ENCODE data around the gene RING1. TPM values are rescaled to one million over a fixed set of nuclear protein-coding genes. Genes with fewer than 3 reads are reported as not detected.

The RING1 gene
- 18.0 to 27.4 TPM (median 24.9 TPM) in 5 replicates for total RNA-seq (2022; extraction: Qiagen RNA extraction; ENCODE audit: low read depth)

GRCh38 chr6:33208091-33208967 lies at the start of gene RING1:
Gene RING1 (plus strand): TSS chr6:33208500. CDS start chr6:33208823, 323 bp downstream.

GRCh38 chr6:33192105-33192646 lies 16.1 kb upstream of the RING1 start, which contains the start of gene COL11A2:
Gene COL11A2 (minus strand): TSS chr6:33192467. CDS start chr6:33192240, 227 bp downstream.

GRCh38 chr6:33200219-33201146 lies 7.8 kb upstream of the RING1 start, which contains the start of the genes RXRB and SLC39A7:
Gene RXRB (minus strand): TSS chr6:33200665. CDS start chr6:33200476, 189 bp downstream.
Gene SLC39A7 (plus strand): TSS chr6:33200867. CDS start chr6:33201246, 379 bp downstream.

GRCh38 chr6:33204415-33205190 lies 3.7 kb upstream of the RING1 start, which contains the start of gene HSD17B8:
Gene HSD17B8 (plus strand): TSS chr6:33204655. CDS start chr6:33204669, 14 bp downstream.

Other genes with a start within 250 kb of the RING1 start
- 135 to 175 TPM (median 143 TPM) in 5 replicates for gene BRD2, start 239.9 kb upstream of the RING1 start, total RNA-seq (2022; extraction: Qiagen RNA extraction; ENCODE audit: low read depth)
- gene HLA-DOA, start 198.9 kb upstream of the RING1 start, total RNA-seq (2022; extraction: Qiagen RNA extraction; ENCODE audit: low read depth) = not detected in 5 replicates
- gene HLA-DPA1, start 134.9 kb upstream of the RING1 start, total RNA-seq (2022; extraction: Qiagen RNA extraction; ENCODE audit: low read depth) = not detected in 5 replicates
- gene HLA-DPB1, start 132.5 kb upstream of the RING1 start, total RNA-seq (2022; extraction: Qiagen RNA extraction; ENCODE audit: low read depth) = not detected in 5 replicates
- gene COL11A2, start 16.0 kb upstream of the RING1 start, total RNA-seq (2022; extraction: Qiagen RNA extraction; ENCODE audit: low read depth) = 0.76 to 1.2 TPM (median 0.82 TPM) in 5 replicates
- 17.7 to 24.3 TPM (median 22.1 TPM) in 5 replicates for gene RXRB, start 7.8 kb upstream of the RING1 start, total RNA-seq (2022; extraction: Qiagen RNA extraction; ENCODE audit: low read depth)
- gene SLC39A7, start 7.6 kb upstream of the RING1 start, total RNA-seq (2022; extraction: Qiagen RNA extraction; ENCODE audit: low read depth) = 115 to 124 TPM (median 121 TPM) in 5 replicates
- 13.2 to 15.8 TPM (median 14.3 TPM) in 5 replicates for gene HSD17B8, start 3.8 kb upstream of the RING1 start, total RNA-seq (2022; extraction: Qiagen RNA extraction; ENCODE audit: low read depth)
- 14.6 to 18.9 TPM (median 17.0 TPM) in 5 replicates for gene VPS52, start 63.4 kb downstream of the RING1 start, total RNA-seq (2022; extraction: Qiagen RNA extraction; ENCODE audit: low read depth)
- gene RPS18, start 63.6 kb downstream of the RING1 start, total RNA-seq (2022; extraction: Qiagen RNA extraction; ENCODE audit: low read depth) = 2,487 to 2,796 TPM (median 2,684 TPM) in 5 replicates
- gene B3GALT4, start 68.6 kb downstream of the RING1 start, total RNA-seq (2022; extraction: Qiagen RNA extraction; ENCODE audit: low read depth) = 0.38 to 0.72 TPM (median 0.55 TPM) in 5 replicates
- gene WDR46, start 80.7 kb downstream of the RING1 start, total RNA-seq (2022; extraction: Qiagen RNA extraction; ENCODE audit: low read depth) = 54.6 to 65.6 TPM (median 56.1 TPM) in 5 replicates
- gene PFDN6, start 81.1 kb downstream of the RING1 start, total RNA-seq (2022; extraction: Qiagen RNA extraction; ENCODE audit: low read depth) = 103 to 126 TPM (median 110 TPM) in 5 replicates
- 12.4 to 15.7 TPM (median 13.9 TPM) in 5 replicates for gene RGL2, start 90.4 kb downstream of the RING1 start, total RNA-seq (2022; extraction: Qiagen RNA extraction; ENCODE audit: low read depth)
- 36.9 to 47.0 TPM (median 40.6 TPM) in 5 replicates for gene TAPBP, start 105.6 kb downstream of the RING1 start, total RNA-seq (2022; extraction: Qiagen RNA extraction; ENCODE audit: low read depth)
- 2.5 to 4.2 TPM (median 3.8 TPM) in 5 replicates for gene ZBTB22, start 109.2 kb downstream of the RING1 start, total RNA-seq (2022; extraction: Qiagen RNA extraction; ENCODE audit: low read depth)
- gene DAXX, start 114.5 kb downstream of the RING1 start, total RNA-seq (2022; extraction: Qiagen RNA extraction; ENCODE audit: low read depth) = 36.0 to 45.0 TPM (median 38.2 TPM) in 5 replicates
- 40.9 to 46.6 TPM (median 43.1 TPM) in 5 replicates for gene KIFC1, start 183.3 kb downstream of the RING1 start, total RNA-seq (2022; extraction: Qiagen RNA extraction; ENCODE audit: low read depth)
- gene PHF1, start 202.5 kb downstream of the RING1 start, total RNA-seq (2022; extraction: Qiagen RNA extraction; ENCODE audit: low read depth) = 14.1 to 20.9 TPM (median 18.6 TPM) in 5 replicates
- gene CUTA, start 209.6 kb downstream of the RING1 start, total RNA-seq (2022; extraction: Qiagen RNA extraction; ENCODE audit: low read depth) = 172 to 231 TPM (median 211 TPM) in 5 replicates
- 3.9 to 6.9 TPM (median 4.9 TPM) in 5 replicates for gene SYNGAP1, start 211.6 kb downstream of the RING1 start, total RNA-seq (2022; extraction: Qiagen RNA extraction; ENCODE audit: low read depth)
- gene ZBTB9, start 246.1 kb downstream of the RING1 start, total RNA-seq (2022; extraction: Qiagen RNA extraction; ENCODE audit: low read depth) = 11.6 to 12.5 TPM (median 11.7 TPM) in 5 replicates